Activated CD4-positive, alpha-beta T cell treated with anti-CD3 and anti-CD28 coated beads, Interleukin-2, amount 50 U/mL, for 48 hours (primary cell): Measurements from ENCODE around the gene NFYB.
"Not testable (repeated sequence)": the region's sequence is repeated elsewhere in the genome, so short reads cannot be mapped to it uniquely, and the experiment has no call there.

ENCODE experiments used
- DNase-seq, 2 experiments: peaks; one replicate each; pipeline ENCODE4 v3.0.0-alpha.2; 2020

Gene NFYB

GRCh38 chr12:104155711-104156555 lies 17.9 kb upstream of the NFYB start:
- no peak for DNase-seq

DNA sequence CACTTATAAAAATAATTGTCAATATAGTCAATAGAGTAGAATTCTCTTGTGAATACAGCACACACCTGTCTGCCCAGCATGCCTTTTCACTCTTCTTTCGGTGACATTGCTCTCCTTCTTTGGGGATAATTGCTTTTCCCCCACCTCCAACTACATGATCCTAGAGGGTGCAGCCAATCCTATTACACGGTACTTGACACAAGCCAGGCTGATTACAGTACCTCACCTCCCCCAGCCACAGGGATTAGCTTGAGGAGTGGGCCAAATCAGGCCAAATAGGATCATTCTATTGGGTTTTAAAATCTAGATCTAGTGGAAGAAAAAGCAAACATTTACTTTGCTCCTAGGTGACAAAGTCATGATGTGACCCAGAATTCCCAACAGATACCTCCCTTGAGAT lies 16.8 kb upstream of the NFYB start:
- DNase-seq = no peak

GRCh38 chr12:104154286-104154685 lies 16.3 kb upstream of the NFYB start:
- DNase-seq = no peak

GRCh38 chr12:104152685-104153241 lies 14.8 kb upstream of the NFYB start:
- no peak for DNase-seq

GRCh38 chr12:104150416-104150815 lies 12.4 kb upstream of the NFYB start:
- DNase-seq = no peak

- no peak for DNase-seq
Observed at GRCh38 chr12:104147346-104147745, 9.3 kb upstream of the NFYB start.

DNA sequence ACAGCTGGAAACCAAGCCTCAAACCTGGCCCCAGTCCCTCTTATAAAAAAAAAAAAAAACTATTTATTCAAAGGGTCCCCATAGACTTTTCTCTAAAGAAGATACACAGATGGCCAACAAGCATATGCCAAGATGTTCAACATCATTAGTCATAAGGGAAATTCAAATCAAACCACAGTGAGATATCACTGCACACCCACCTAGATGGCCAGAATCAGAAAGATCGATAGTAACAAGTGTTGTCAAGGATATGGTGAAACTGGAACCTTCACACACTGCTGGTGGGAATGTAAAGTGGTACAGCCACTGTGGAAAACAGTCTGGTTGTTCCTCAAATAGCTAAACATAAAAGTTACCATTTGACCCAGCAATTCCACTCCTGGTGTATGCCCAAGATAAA lies 5.9 kb upstream of the NFYB start:
- no peak for DNase-seq

GRCh38 chr12:104143002-104143401 lies 5.0 kb upstream of the NFYB start:
- DNase-seq = no peak

DNA sequence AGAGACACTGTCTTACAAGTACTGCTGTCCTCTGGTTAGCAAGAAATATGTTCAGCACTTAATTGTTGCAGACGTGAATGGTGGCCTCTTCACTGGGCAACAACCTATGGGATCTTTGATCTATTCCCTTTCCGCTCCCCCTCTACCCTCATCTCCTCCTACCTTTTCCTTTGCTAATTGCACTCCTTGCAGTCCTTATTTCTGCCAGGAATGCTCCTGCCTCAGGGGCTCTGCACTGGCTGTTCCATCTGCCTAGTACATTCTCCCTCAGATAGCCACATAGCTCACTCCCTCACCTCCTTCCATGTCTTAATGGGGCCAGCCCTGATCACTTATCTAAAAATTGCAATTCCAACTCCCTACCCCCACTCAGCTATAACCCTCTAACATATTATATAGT lies 4.5 kb upstream of the NFYB start:
- DNase-seq = no peak

DNA sequence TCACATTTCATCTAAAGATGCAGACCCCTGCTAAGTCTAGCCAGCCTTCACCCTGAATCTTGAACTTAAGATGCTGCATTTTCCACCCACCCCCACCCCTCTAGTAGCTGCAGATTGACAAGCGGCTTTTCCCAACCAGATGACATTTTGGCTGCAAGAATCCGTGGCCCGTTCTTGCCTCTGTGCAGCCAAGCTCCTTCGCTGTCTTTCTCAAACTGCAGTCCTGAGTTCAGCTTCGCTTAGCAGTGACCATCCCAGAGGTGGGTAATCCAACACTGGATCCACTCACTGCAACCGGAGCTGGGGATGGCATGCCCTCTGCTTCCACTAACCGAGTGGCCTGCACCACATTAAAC lies 765 bp upstream of the NFYB start:
- DNase-seq = no peak

DNA sequence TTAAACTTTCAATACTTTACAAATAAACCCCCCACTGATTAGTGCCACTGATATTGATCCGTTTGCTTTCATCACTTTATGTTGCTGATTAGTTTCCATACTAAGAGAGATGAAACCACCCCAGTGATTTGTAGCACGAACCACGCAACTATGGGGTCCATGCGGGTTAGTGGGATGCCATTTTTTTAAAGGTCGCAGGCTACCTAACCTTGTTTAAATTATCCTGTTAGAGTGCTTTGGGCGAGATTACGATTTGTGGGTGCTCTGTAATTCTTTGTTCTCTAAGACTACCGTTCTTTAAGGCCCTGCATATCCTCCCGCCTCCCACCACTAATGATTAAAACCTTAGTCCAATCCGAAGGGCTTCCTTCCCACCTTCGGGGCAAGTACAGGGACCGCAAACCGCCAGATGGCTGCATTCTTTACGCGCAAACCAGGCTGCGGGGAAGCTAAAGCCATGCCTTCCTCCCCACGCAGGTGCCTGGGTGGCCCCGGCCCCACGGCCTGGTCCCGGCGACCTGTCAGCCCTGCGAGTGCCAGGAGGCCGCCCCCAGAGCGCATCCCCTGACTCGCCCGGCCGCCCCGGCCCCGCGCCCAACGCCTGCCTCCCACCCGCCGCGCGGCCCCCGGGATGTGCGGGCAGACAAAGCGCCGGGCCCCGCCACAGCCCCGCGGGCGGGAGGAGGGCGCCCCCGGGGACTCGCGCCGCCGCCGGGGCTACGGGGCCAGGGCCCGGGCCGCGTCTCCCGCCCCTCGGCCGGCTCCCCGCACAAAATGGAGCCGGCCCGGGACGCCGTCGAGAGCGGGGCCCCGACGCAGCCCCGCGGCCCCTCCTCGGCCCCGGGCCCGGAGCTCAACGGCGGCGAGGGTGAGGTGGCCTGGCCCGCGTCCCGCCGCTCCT lies 759 bp downstream of the NFYB start:
- peak; percentile 55 to 61 for DNase-seq

DNA sequence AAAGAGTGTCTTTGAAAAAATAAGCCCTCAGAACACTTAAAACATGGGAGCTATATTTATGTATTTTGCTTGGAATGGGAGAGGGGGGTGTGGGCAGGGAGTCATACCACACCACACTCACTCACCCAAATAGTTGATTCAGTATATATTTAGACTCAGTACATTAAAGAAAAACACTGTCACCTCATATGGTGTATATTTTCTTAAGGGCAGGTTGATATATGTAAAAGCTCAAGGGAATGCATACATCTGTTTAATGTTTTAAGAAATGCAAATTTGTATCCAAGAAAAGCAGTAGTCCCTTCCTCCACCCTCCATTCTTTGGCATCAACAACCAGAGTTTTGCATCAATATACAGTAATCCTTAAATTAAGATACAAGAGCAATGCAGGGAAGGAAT lies 1.4 kb downstream of the NFYB start:
- DNase-seq = no peak

- no peak for DNase-seq
Observed at GRCh38 chr12:104134882-104135281, 3.1 kb downstream of the NFYB start.

DNA sequence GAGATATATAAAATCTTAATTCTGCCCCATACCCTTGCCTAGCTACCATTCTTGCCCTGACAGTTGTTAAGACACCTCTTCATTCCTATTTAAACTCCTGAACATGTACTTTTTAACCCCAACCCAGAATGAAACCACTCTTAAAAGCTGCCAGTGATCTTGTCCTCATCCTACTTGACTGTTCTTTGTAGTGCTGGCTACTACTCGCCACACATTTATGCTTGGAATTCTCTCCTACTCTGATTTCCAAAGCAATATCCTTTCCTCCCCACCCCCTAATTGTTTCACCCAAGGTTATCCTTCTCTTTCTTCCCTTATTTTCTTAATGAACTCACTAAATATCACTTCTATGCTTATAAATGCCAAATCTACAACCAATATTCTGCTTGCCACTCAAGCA lies 4.1 kb downstream of the NFYB start:
- DNase-seq = no peak

- DNase-seq = no peak
Observed at GRCh38 chr12:104133321-104133720, 4.7 kb downstream of the NFYB start.

DNA sequence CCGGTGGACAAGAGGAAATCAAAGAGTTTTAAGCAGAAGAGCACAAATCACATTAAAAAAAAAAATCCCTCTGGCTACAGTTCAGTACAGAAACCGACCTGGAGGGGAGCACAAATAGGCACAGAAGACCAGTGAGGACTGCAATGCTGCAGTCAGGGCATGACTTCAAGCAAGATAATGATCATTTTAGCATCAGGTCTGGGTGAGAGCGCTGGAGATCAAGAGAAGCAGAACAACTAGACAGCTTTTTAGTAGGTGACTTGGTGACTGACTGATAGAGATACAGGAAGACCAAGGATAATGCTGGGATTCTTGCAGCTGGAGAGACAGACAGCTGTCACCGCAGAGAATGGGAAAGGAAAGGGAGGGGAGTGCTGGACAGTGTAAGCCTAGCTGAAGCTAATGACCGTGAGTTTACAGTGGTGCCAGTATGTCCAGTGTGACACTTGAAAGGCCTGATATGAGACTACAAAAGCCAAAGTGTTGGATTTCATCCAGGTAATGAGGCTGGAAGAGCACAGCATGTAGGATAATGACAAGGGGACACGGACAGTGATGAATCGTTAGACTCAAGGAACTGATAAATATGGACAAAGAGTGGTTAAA lies 5.6 kb downstream of the NFYB start:
- no peak for DNase-seq

DNA sequence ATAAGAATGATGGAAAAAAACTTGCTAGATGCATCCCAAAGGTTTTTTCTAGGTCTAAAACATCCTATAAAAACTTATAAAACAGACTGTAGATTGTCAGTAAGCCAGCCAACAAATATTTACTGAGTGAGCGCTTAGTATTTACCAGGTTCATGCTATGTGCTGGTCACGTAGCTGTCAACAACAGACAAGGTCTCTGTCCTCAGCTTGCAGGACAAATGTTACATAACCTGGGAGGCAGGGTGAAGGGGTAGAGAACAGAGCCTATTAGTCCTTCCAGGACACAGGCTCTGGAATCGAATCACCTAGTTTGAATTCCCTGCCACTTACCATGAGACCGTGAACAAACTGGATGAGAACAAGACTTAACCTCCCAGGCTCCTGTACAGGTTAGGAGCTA lies 6.4 kb downstream of the NFYB start:
- DNase-seq = no peak

DNA sequence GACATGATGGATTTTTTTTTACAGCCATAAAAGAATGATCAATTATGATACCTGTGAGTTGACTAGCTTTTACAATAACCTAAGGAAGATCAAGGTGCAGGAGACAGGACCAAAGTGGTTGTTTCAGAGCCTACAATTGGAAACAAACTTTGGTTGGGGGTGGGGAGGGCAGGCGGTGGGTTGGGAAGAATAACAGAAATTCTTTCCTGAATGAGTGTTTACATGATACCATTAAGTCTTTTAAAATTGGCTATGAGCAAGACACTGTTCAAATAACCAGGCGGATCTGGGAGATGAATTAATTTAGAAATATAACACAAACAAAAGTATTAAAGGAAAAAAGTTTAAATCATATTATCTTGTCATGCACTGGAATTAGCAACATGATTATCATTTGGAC lies 7.2 kb downstream of the NFYB start:
- DNase-seq = no peak

- no peak for DNase-seq
Observed at GRCh38 chr12:104126548-104126947, 11.5 kb downstream of the NFYB start.

- no peak for DNase-seq
Observed at GRCh38 chr12:104122298-104122697, 15.7 kb downstream of the NFYB start.

DNA sequence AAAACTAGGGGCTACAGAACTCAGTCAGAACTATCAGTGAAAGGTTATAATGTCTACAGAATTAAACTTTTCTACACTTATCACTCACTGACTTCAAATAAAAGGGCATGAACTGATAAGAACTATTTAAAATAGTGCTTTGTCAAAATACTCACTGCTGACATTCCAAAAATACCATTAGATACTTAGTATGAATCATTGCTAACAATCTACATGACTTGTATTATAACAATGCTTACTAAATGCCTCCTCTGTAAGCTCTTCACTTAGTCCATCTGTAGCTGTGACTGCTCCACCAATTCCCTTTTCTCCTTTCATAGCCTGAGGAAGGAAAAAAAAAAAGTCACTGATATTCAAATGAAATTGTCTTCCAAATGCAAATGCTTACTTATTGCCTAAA lies 17.0 kb downstream of the NFYB start:
- no peak for DNase-seq

DNA sequence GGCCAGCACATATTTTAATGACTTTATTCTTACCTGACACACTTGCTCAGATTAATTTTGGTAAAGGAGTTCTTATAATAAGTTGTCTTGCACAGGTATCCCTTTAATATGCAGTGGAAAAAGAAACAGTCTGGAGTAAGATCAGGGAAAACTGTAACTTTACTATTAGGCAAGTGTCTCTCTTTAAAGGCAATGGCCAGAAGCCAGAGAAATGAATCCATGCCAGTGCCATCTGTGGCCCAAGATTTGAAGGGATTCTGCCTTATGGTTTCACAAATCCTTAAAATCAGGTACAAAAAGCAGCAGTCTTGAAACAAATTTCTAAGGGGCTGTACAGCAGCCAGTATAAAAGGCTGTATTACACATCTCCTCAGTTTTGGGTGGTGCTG lies 22.4 kb downstream of the NFYB start:
- DNase-seq = no peak

DNA sequence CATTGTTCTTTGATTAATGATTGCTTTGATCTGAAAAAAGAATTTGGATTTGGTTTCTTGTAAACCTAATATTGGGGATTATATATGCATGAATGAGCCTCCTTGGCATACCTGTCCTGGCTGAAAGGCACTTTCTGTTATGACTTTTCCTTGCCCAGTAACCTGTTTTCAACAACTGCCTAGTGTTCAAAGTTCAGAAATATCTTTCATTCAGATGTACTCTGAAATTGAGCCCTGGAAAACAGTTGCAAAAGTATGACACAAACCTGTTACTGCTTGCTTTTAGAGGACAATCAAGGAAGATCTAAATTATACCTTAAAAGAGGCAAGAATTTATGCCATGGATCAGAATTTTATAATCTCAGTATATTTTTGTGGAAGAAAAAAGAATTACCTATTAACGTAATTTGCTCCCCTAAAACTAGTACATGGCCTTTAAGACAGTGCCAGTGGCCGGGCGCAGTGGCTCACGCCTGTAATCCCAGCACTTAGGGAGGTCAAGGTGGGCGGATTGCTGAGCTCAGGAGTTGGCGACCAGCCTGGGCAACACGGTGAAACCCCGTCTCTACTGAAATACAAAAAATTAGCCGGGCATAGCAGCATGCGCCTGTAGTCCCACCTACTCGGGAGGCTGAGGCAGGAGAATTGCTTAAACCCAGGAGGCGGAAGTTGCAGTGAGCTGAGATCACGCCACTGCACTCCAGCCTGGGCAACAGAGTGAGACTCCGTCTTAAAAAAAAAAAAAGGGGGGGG lies 23.0 kb downstream of the NFYB start:
- DNase-seq = not testable (repeated sequence)
